CD4-positive, alpha-beta memory T cell (primary cell): ENCODE data around the gene CELA3B. TPM values are rescaled to one million over a fixed set of nuclear protein-coding genes. Genes with fewer than 3 reads are reported as not detected.
"Not testable (repeated sequence)": the region's sequence is repeated elsewhere in the genome, so short reads cannot be mapped to it uniquely, and the experiment has no call there.

Experiments used
- CTCF ChIA-PET: fragments of 350-600 bp; sonication (Branson Sonifier 250); formaldehyde crosslinking; loops from one replicate; lab custom pipeline; 2021; ENCODE audit warnings: inconsistent platforms; ENCODE audit not compliant: partially characterized antibody; lab: Charles Lee
- POLR2A ChIA-PET: fragments of 350-600 bp; sonication (Branson Sonifier 250); formaldehyde crosslinking; loops from one replicate; lab custom pipeline; 2021; ENCODE audit not compliant: partially characterized antibody; lab: Charles Lee
- DNase-seq, 5 donors: peaks; one replicate each; pipeline versions ENCODE4 v3.0.0 to v3.0.0-alpha.2; 2020 to 2022; ENCODE audit warnings: mixed read lengths in 1 of 5
- H3K27ac ChIP-seq: one replicate; pipeline ENCODE4 v1.7.0; 2013; ENCODE audit warnings: low read depth, low read length
- H3K27me3 ChIP-seq: 2 replicates; pipeline ENCODE4 v1.7.0; 2013; ENCODE audit warnings: mild to moderate bottlenecking, low read length, moderate library complexity; ENCODE audit not compliant: insufficient read depth
- H3K36me3 ChIP-seq: 2 replicates; pipeline ENCODE4 v1.7.0; 2013; ENCODE audit warnings: mild to moderate bottlenecking, low read length, moderate library complexity; ENCODE audit not compliant: insufficient read depth
- H3K4me1 ChIP-seq: 2 replicates; pipeline ENCODE4 v1.7.0; 2013; ENCODE audit warnings: mild to moderate bottlenecking, low read length, moderate library complexity; ENCODE audit not compliant: insufficient read depth
- H3K4me3 ChIP-seq, 2 donors: one replicate each; pipeline ENCODE4 v1.7.0; 2013; ENCODE audit warnings: low read length in 2 of 2, mild to moderate bottlenecking in 1 of 2
- H3K9me3 ChIP-seq, 2 donors: one replicate each; pipeline ENCODE4 v1.7.0; 2013; ENCODE audit warnings: low read length in 2 of 2, control low read depth in 1 of 2; ENCODE audit not compliant: control insufficient read depth in 1 of 2
- H3K27ac Mint-ChIP-seq, 7 donors: one replicate each; pipeline ENCODE4 v1.8.0; 2020 to 2021; ENCODE audit warnings: mixed read lengths in 7 of 7, mild to moderate bottlenecking in 6 of 7, inconsistent platforms in 3 of 7, moderate library complexity in 3 of 7
- H3K27me3 Mint-ChIP-seq, 2 donors: one replicate each; pipeline ENCODE4 v1.8.0; 2020 to 2021; ENCODE audit warnings: mixed read lengths in 2 of 2
- H3K36me3 Mint-ChIP-seq, 2 donors: one replicate each; pipeline ENCODE4 v1.8.0; 2020 to 2021; ENCODE audit warnings: mixed read lengths in 2 of 2, inconsistent platforms in 1 of 2, mild to moderate bottlenecking in 1 of 2
- H3K4me1 Mint-ChIP-seq, 4 donors: one replicate each; pipeline ENCODE4 v1.8.0; 2020 to 2021; ENCODE audit warnings: mixed read lengths in 4 of 4, mild to moderate bottlenecking in 1 of 4
- H3K4me3 Mint-ChIP-seq, 8 donors: one replicate each; pipeline ENCODE4 v1.8.0; 2020 to 2021; ENCODE audit warnings: mixed read lengths in 8 of 8, mild to moderate bottlenecking in 7 of 8, moderate library complexity in 6 of 8, inconsistent platforms in 3 of 8
- H3K9me3 Mint-ChIP-seq, 8 donors: one replicate each; pipeline ENCODE4 v1.8.0; 2020 to 2021; ENCODE audit warnings: mixed read lengths in 8 of 8, mild to moderate bottlenecking in 5 of 8, inconsistent platforms in 3 of 8, moderate library complexity in 1 of 8
- intact Hi-C: fragments of 100-400 bp; cut with micrococcal nuclease; formaldehyde crosslinking; loops from one replicate; pipeline ENCODE4 v1.15.1; 2023
- polyA plus RNA-seq, 2 donors: library from polyadenylated mRNA; unstranded; fragments of 300-500 nt; fragmentation: Illumina TruSeq; gene quantifications; one replicate each; pipeline ENCODE4 v1.2.3, GENCODE V29; 2021
- total RNA-seq, 2 experiments: library from RNA; stranded (reverse); gene quantifications; one replicate each; pipeline ENCODE4 v1.2.3, GENCODE V29; 2021

The CELA3B gene
- not detected for total RNA-seq
- polyA plus RNA-seq = not detected

- CTCF ChIA-PET, H3K27me3 Mint-ChIP-seq, H3K27ac Mint-ChIP-seq, DNase-seq, H3K4me1 Mint-ChIP-seq, H3K4me1 ChIP-seq, intact Hi-C loops, H3K36me3 Mint-ChIP-seq, H3K27me3 ChIP-seq, H3K27ac ChIP-seq, H3K4me3 Mint-ChIP-seq, POLR2A ChIA-PET, H3K9me3 Mint-ChIP-seq, H3K36me3 ChIP-seq, H3K4me3 ChIP-seq, H3K9me3 ChIP-seq: not testable (repeated sequence)
These were observed at the start of gene CELA3B for GRCh38 chr1:21976703-21977239. TSS of gene CELA3B (plus strand) at chr1:21977022. CDS start at chr1:21977040, 18 bp downstream.

DNA sequence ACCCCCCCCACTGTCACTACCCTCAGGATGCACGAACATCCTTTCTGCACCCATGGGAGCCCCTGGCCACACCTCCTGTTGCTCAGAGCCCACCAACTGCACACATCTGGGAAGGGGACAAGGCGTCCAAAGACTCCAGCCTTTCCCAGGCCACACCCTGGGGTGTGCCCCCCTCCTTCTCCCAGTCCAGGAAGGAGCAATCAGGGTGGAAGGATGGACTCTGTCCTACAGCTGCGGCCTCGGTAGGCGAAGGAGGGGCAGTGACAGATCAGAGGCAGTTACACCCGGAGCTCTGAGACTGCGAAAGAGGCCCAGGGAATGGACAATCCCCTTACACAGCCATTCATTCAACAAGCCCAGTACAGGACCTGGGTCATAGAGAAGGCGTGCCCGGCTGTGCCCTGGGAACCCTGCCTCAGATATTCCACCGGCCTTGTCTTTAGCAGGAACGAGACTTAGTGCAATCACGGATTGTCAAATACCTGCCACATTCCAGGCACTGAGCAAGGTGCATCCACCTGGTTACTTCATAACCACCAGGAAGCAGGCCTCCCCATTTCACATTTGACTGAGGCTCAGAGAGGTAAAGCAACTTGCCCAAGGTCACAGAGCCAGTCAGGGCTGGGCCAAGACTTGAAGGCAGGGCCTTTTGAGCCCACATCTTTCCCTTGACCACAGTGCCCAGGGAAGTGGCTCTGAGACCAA is 49.1 kb upstream of the CELA3B start:
- peaks cover 0 to 5% (median under 1%) of the 10 kb centered on the region in 4 donors for H3K4me1 Mint-ChIP-seq
- no peak overlapping the region for H3K27ac ChIP-seq
- H3K4me3 Mint-ChIP-seq = no peak overlapping the region
- H3K4me3 ChIP-seq = no peak overlapping the region
- H3K36me3 ChIP-seq = no peaks in the 10 kb centered on the region
- DNase-seq = no peak
- H3K4me1 ChIP-seq = no peaks in the 10 kb centered on the region
- no peaks in the 10 kb centered on the region for H3K9me3 ChIP-seq
- H3K36me3 Mint-ChIP-seq = no peaks in the 10 kb centered on the region
- H3K27ac Mint-ChIP-seq = no peak overlapping the region
- peaks cover 0 to 1% (median 0%) of the 10 kb centered on the region in 8 donors for H3K9me3 Mint-ChIP-seq
- ChIA-PET CTCF (interaction anchor here (1.6 kb wide), 1 partner anchor 8 kb away, joined by 3 read pairs; no protein-coding TSS in a partner anchor), POLR2A (no interaction called here)
- H3K27me3 Mint-ChIP-seq = no peaks in the 10 kb centered on the region
- intact Hi-C loops = no loop called here
- H3K27me3 ChIP-seq = no peaks in the 10 kb centered on the region

GRCh38 chr1:21930080-21930571 is 46.7 kb upstream of the CELA3B start:
- H3K27me3 Mint-ChIP-seq = no peaks in the 10 kb centered on the region
- Histone ChIP-seq H3K27me3 (no peaks in the 10 kb centered on the region), H3K36me3 (no peaks in the 10 kb centered on the region), H3K4me3 (no peak overlapping the region), H3K4me1 (no peaks in the 10 kb centered on the region), H3K27ac (no peak overlapping the region), H3K9me3 (no peaks in the 10 kb centered on the region)
- ChIA-PET CTCF (no interaction called here), POLR2A (no interaction called here)
- intact Hi-C loops = no loop called here
- peaks cover 0 to 11% (median 2%) of the 10 kb centered on the region in 4 donors for H3K4me1 Mint-ChIP-seq
- DNase-seq = no peak
- peaks cover 0 to 1% (median 0%) of the 10 kb centered on the region in 8 donors for H3K9me3 Mint-ChIP-seq
- no peak overlapping the region for H3K4me3 Mint-ChIP-seq
- no peaks in the 10 kb centered on the region for H3K36me3 Mint-ChIP-seq
- peak overlapping the region in 1 of 7 donors; percentile 58 for H3K27ac Mint-ChIP-seq

DNA sequence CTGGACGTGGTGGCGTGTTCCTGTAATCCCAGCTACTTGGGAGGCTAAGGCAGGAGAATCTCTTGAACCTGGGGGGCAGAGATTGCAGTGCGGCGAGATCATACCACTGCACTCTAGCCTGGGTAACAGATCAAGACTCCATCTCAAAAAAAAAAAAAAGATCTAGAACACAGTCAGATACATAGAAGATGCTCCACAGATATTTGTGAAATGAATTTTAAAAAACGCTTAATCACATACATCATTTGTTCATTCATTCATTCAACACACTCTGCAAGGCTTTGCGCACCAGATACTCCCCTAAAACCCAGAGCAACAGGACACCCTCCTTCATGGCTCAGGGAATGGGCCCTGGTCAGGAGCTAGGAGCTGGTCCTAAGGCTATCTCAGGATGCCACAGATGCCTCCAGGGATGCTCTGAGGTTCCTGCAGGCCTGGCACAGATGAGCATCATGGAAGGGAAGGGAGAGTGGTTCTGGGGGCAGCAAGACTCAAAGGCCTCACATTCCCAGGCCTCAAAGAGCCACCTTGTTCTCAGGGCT is 46.1 kb upstream of the CELA3B start:
- H3K27me3 Mint-ChIP-seq = no peaks in the 10 kb centered on the region
- Histone ChIP-seq H3K27me3 (no peaks in the 10 kb centered on the region), H3K9me3 (no peaks in the 10 kb centered on the region), H3K4me1 (no peaks in the 10 kb centered on the region), H3K4me3 (no peak overlapping the region), H3K27ac (no peak overlapping the region), H3K36me3 (no peaks in the 10 kb centered on the region)
- no peak overlapping the region for H3K27ac Mint-ChIP-seq
- no peaks in the 10 kb centered on the region for H3K9me3 Mint-ChIP-seq
- no peaks in the 10 kb centered on the region for H3K36me3 Mint-ChIP-seq
- CTCF ChIA-PET = no interaction called here
- POLR2A ChIA-PET = no interaction called here
- intact Hi-C loops = no loop called here
- peaks cover 0 to 11% (median 2%) of the 10 kb centered on the region in 4 donors for H3K4me1 Mint-ChIP-seq
- DNase-seq = no peak
- no peak overlapping the region for H3K4me3 Mint-ChIP-seq

GRCh38 chr1:21931171-21932093 is 45.4 kb upstream of the CELA3B start:
- Histone ChIP-seq H3K27ac (no peak overlapping the region), H3K36me3 (no peaks in the 10 kb centered on the region), H3K9me3 (no peaks in the 10 kb centered on the region), H3K27me3 (no peaks in the 10 kb centered on the region), H3K4me1 (peaks cover 6% of the 10 kb centered on the region), H3K4me3 (no peak overlapping the region)
- no peak overlapping the region for H3K27ac Mint-ChIP-seq
- no peak for DNase-seq
- ChIA-PET CTCF (no interaction called here), POLR2A (no interaction called here)
- no peaks in the 10 kb centered on the region for H3K36me3 Mint-ChIP-seq
- no peaks in the 10 kb centered on the region for H3K9me3 Mint-ChIP-seq
- no peak overlapping the region for H3K4me3 Mint-ChIP-seq
- intact Hi-C loops = no loop called here
- peaks cover 0 to 14% (median 3%) of the 10 kb centered on the region in 4 donors for H3K4me1 Mint-ChIP-seq
- no peaks in the 10 kb centered on the region for H3K27me3 Mint-ChIP-seq

GRCh38 chr1:21932127-21932526 is 44.7 kb upstream of the CELA3B start:
- intact Hi-C loops = no loop called here
- H3K36me3 Mint-ChIP-seq = no peaks in the 10 kb centered on the region
- no peaks in the 10 kb centered on the region for H3K9me3 Mint-ChIP-seq
- Histone ChIP-seq H3K27ac (no peak overlapping the region), H3K36me3 (no peaks in the 10 kb centered on the region), H3K27me3 (no peaks in the 10 kb centered on the region), H3K4me3 (no peak overlapping the region), H3K4me1 (peaks cover 9% of the 10 kb centered on the region), H3K9me3 (no peaks in the 10 kb centered on the region)
- ChIA-PET POLR2A (no interaction called here), CTCF (no interaction called here)
- H3K4me1 Mint-ChIP-seq = peaks cover 0 to 16% (median 3%) of the 10 kb centered on the region in 4 donors
- no peak overlapping the region for H3K27ac Mint-ChIP-seq
- no peaks in the 10 kb centered on the region for H3K27me3 Mint-ChIP-seq
- DNase-seq = no peak
- H3K4me3 Mint-ChIP-seq = no peak overlapping the region
